ENCODE measurements around the gene AGBL3. TPM values are rescaled to one million over a fixed set of nuclear protein-coding genes. Genes with fewer than 3 reads are reported as not detected.

AGBL3 gene
- polyA plus RNA-seq, 1 experiment = 0.32 TPM

DNA sequence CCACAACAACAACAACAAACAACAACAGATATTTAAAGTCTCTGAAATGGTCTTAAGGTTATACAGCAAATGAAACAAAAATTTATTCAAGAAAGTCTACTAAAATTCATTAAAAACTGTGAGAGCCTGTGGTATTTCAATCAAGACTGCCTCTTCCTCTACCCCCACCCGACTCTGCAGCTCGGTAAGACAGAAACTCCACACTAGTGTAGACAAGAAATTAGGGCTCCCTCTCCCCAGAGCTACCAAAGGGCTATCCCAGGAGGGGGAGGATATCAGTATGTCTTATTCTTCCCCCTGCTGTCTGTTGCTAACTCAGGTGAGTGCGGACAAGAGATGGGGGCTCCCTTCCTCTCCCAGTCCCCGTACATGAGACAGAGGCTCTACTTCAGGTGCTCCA, 90.6 kb downstream of the AGBL3 start:
- peaks cover 1% of the 10 kb centered on the region; the same call in 1 of the 2 replicates for H3K27me3 ChIP-seq (ENCODE audit: control insufficient read depth, insufficient read depth, low read length)
- ChIA-PET CTCF (no interaction called here), POLR2A (no interaction called here)
- TF ChIP-seq, protein P1, sequence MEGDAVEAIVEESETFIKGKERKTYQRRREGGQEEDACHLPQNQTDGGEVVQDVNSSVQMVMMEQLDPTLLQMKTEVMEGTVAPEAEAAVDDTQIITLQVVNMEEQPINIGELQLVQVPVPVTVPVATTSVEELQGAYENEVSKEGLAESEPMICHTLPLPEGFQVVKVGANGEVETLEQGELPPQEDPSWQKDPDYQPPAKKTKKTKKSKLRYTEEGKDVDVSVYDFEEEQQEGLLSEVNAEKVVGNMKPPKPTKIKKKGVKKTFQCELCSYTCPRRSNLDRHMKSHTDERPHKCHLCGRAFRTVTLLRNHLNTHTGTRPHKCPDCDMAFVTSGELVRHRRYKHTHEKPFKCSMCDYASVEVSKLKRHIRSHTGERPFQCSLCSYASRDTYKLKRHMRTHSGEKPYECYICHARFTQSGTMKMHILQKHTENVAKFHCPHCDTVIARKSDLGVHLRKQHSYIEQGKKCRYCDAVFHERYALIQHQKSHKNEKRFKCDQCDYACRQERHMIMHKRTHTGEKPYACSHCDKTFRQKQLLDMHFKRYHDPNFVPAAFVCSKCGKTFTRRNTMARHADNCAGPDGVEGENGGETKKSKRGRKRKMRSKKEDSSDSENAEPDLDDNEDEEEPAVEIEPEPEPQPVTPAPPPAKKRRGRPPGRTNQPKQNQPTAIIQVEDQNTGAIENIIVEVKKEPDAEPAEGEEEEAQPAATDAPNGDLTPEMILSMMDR (IDR thresholded peaks at IDR 0.05; ENCODE audit: insufficient read depth, low read depth, low read length) = no peak
- H3K4me3 ChIP-seq (ENCODE audit: low read depth, low read length) = no peak overlapping the region
- DNase-seq (ENCODE audit: low read depth) = no peak
- H3K36me3 ChIP-seq (ENCODE audit: control insufficient read depth, insufficient read depth, low read length) = no peaks in the 10 kb centered on the region

DNA sequence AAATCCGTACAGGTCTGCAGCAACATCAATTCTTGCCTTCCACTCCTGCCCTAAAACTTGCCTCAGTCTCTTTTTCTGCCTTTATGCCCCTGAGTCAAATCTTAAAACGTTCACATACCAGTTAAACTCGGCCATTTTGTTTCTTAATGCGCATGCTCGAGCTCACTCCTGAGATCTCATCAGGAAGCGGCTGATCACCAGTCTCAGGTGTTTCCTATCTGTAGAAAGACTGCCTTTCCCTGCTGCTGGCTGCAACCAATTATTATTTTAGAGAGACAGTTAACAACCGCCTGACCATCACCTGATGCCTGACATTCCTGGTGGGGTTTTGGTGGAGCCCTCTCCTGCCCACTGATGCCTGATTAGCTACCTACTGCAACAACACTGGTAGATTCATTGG, 91.3 kb downstream of the AGBL3 start:
- ChIA-PET POLR2A (no interaction called here), CTCF (no interaction called here)
- TF ChIP-seq, protein P1 (IDR thresholded peaks at IDR 0.05; ENCODE audit: insufficient read depth, low read depth, low read length) = no peak

DNA sequence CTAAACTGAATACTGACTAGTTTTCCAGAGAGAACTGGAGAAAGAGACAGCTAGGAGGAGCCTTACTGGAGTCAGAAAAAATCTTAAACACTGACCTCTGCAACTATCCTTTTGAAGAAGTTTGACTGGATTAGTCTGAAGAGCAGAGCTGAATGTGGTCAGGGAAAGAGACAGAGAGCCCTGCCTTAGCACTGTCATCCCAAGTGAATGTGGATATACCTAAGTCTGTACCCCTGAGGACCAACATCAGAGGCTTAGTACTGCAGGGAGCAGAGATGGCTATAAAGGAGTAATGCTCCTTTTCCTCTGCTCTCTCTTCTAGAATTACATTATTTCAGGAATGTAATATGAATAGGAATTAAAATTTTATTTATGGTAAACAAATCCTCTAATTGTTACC, 91.7 kb downstream of the AGBL3 start:
- TF ChIP-seq, protein P1 (IDR thresholded peaks at IDR 0.05; ENCODE audit: insufficient read depth, low read depth, low read length) = no peak
- H3K36me3 ChIP-seq (ENCODE audit: control insufficient read depth, insufficient read depth, low read length) = no peaks in the 10 kb centered on the region
- no peak overlapping the region for H3K4me3 ChIP-seq (ENCODE audit: low read depth, low read length)
- no peak for DNase-seq (ENCODE audit: low read depth)
- ChIA-PET POLR2A (no interaction called here), CTCF (interaction anchor here (0.7 kb wide), 1 partner anchor 39 kb away, joined by 3 read pairs; no protein-coding TSS in a partner anchor)
- peaks cover 1% of the 10 kb centered on the region; the same call in 1 of the 2 replicates for H3K27me3 ChIP-seq (ENCODE audit: control insufficient read depth, insufficient read depth, low read length)

More for the DNA sequence above, 91.3 kb downstream of the AGBL3 start:
- no peak for DNase-seq (ENCODE audit: low read depth)
- Histone ChIP-seq H3K4me3 (ENCODE audit: low read depth, low read length) (no peak overlapping the region), H3K27me3 (ENCODE audit: control insufficient read depth, insufficient read depth, low read length) (peaks cover 1% of the 10 kb centered on the region; the same call in 1 of the 2 replicates), H3K36me3 (ENCODE audit: control insufficient read depth, insufficient read depth, low read length) (no peaks in the 10 kb centered on the region)

DNA sequence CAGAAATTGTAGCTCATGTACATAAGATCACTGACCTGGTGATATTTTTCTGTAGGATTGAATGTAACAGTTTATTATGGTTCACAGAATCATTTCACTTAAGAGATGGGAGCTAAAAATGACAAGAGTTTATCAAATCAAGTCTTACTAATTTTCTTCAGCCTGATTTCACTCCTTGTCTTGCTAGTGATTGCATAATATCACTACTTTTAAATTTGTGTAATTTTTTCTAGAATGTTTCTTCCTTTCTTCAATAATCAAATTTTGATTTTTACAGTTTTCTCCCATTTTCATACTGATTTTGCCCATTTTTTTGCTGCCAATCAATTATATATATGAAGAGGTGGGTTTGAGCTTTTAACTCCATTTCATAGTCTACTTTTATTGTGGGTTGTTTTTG, 92.8 kb downstream of the AGBL3 start:
- TF ChIP-seq, protein P1 (IDR thresholded peaks at IDR 0.05; ENCODE audit: insufficient read depth, low read depth, low read length) = no peak
- DNase-seq (ENCODE audit: low read depth) = no peak
- Histone ChIP-seq H3K27me3 (ENCODE audit: control insufficient read depth, insufficient read depth, low read length) (peaks cover 1% of the 10 kb centered on the region; the same call in 1 of the 2 replicates), H3K36me3 (ENCODE audit: control insufficient read depth, insufficient read depth, low read length) (no peaks in the 10 kb centered on the region), H3K4me3 (ENCODE audit: low read depth, low read length) (no peak overlapping the region)
- ChIA-PET CTCF (no interaction called here), POLR2A (no interaction called here)

DNA sequence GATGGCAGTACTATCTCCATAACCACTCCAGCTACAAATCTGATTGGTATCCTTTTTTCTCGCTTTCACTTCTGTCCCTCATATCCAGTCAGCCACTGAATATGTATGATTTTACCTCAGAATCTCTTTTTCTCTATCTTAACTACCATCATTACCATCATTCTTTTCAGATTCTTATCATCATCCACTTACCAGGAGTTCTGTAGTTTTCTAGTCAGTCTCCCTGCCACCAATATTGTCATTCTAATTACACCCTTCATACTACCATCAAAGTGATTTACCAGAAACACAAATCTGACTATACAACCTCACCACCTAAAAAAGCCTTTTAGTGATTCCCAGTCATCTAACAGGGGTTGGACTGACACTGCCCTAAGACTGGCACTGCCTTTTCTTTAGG, 96.7 kb downstream of the AGBL3 start:
- POLR2A ChIA-PET = no interaction called here
- no peak for DNase-seq (ENCODE audit: low read depth)
- H3K36me3 ChIP-seq (ENCODE audit: control insufficient read depth, insufficient read depth, low read length) = no peaks in the 10 kb centered on the region
- H3K27me3 ChIP-seq (ENCODE audit: control insufficient read depth, insufficient read depth, low read length) = no peaks in the 10 kb centered on the region
- TF ChIP-seq, protein P1 (IDR thresholded peaks at IDR 0.05; ENCODE audit: insufficient read depth, low read depth, low read length) = no peak
- no peak overlapping the region for H3K4me3 ChIP-seq (ENCODE audit: low read depth, low read length)
- CTCF ChIA-PET = no interaction called here

Data from BJ (cell line).